HG03064 (cell line): ENCODE measurements around the gene TMSB4X.
"Not testable (repeated sequence)": the region's sequence is repeated elsewhere in the genome, so short reads cannot be mapped to it uniquely, and the experiment has no call there.

Experiments
- ATAC-seq: cut with Tn5 transposase; IDR thresholded peaks from one replicate; pipeline ENCODE4 v1.9.1; 2021; ENCODE audit warnings: low read depth; ENCODE audit not compliant: unreplicated experiment

The TMSB4X gene

GRCh38 chrX:12954376-12954775 lies 20.5 kb upstream of the TMSB4X start:
- ATAC-seq, result no peak

- ATAC-seq, result no peak
Observed at GRCh38 chrX:12954981-12955380, 19.9 kb upstream of the TMSB4X start.

GRCh38 chrX:12955882-12956703 lies 18.8 kb upstream of the TMSB4X start:
- ATAC-seq, result peak; percentile 45

GRCh38 chrX:12956704-12957534 lies 18.0 kb upstream of the TMSB4X start:
- peak; percentile 77 for ATAC-seq

- no peak for ATAC-seq
Observed at GRCh38 chrX:12958059-12958458, 16.9 kb upstream of the TMSB4X start.

GRCh38 chrX:12958461-12958860 lies 16.4 kb upstream of the TMSB4X start:
- no peak for ATAC-seq

GRCh38 chrX:12961196-12961718 lies 13.7 kb upstream of the TMSB4X start:
- no peak for ATAC-seq

- no peak for ATAC-seq
Observed at GRCh38 chrX:12962041-12962504, 12.8 kb upstream of the TMSB4X start.

GRCh38 chrX:12963210-12963850 lies 11.6 kb upstream of the TMSB4X start:
- ATAC-seq, result not testable (repeated sequence)

GRCh38 chrX:12965131-12965940 lies 9.6 kb upstream of the TMSB4X start:
- ATAC-seq, result no peak

- no peak for ATAC-seq
Observed at GRCh38 chrX:12966151-12966550, 8.8 kb upstream of the TMSB4X start.

GRCh38 chrX:12967711-12968465 lies 7.0 kb upstream of the TMSB4X start:
- ATAC-seq, result no peak

- no peak for ATAC-seq
Observed at GRCh38 chrX:12970691-12971202, 4.2 kb upstream of the TMSB4X start.

GRCh38 chrX:12971282-12972003 lies 3.5 kb upstream of the TMSB4X start:
- ATAC-seq, result no peak

GRCh38 chrX:12972243-12972642 lies 2.7 kb upstream of the TMSB4X start:
- ATAC-seq, result no peak

- ATAC-seq, result no peak
Observed at GRCh38 chrX:12972878-12973560, 1.9 kb upstream of the TMSB4X start.

- ATAC-seq, result no peak
Observed at GRCh38 chrX:12973561-12974304, 1.2 kb upstream of the TMSB4X start.
